Renal cortical epithelial cell (primary cell): ENCODE results near the gene AZIN2. TPM values are rescaled to one million over a fixed set of nuclear protein-coding genes. Genes with fewer than 3 reads are reported as not detected.
A peak's percentile ranks its signal among the peaks of the same experiment; 100 is the strongest.

Experiments
- DNase-seq: peaks from one replicate; pipeline ENCODE4 v3.0.0-alpha.2; 2011; ENCODE audit warnings: low read depth
- total RNA-seq: library from RNA; depleted of rRNA; stranded (reverse); fragments of >200 nt; gene quantifications from 2 replicates; pipeline ENCODE4 v1.2.3, GENCODE V29; 2014

Gene AZIN2
- total RNA-seq, 1 donor from 2014 or later, result 5.1 TPM

DNA sequence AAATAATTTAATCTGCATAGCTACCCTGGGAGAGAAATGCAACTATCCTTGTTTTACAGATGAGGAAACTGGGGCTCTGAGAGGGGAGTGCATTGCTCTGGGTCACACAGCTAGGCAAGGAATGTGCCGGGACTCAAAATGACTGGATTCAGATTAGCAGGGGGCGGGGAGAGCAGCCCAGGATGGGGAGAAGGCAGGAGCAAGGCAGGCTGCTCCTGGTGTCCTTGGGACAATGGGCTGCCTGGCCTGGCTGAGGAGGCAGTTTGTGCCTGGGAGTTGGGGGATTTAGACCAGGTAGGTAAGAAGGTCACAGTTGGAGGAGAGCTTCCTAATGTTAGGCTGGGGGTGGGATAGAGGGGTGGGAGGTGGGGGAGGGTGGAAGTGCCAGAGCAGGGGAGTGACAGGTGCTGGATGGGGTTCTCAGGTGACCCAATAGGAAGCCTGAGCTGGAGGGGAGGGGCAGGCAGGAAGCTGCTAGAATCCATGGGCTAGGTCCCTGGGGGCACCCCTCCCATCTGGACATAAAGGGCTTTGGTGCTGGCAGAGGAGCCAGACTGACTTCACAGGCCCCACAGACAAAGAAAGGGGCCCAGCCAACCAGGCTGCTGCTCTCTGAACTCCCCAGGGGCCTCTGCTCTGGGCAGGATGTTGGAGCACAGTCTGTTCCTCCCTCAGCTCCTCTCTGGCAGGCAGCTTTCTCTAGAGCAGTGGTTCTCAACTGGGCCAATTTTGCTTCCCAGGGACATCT, 71.9 kb downstream of the AZIN2 start:
- no peak for DNase-seq

DNA sequence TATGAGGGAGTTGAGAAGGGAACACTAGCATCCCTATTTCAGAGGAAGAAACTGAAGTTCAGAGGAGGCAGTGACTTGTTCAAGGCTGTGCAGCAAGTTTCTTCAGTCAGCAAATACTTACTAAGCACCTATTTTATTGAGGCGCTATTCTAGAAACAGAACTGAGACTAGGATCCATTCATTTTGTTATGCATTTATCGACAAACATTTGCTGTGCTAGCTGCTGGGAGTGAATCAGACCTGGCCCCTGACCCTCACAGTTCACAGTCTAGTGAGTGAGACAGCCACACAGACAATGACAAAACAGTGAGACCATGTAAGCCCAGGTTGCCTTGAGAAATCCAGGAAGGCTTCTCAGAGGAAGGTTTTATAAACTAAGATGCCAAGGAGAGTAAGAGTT, 72.7 kb downstream of the AZIN2 start:
- DNase-seq, result no peak

DNA sequence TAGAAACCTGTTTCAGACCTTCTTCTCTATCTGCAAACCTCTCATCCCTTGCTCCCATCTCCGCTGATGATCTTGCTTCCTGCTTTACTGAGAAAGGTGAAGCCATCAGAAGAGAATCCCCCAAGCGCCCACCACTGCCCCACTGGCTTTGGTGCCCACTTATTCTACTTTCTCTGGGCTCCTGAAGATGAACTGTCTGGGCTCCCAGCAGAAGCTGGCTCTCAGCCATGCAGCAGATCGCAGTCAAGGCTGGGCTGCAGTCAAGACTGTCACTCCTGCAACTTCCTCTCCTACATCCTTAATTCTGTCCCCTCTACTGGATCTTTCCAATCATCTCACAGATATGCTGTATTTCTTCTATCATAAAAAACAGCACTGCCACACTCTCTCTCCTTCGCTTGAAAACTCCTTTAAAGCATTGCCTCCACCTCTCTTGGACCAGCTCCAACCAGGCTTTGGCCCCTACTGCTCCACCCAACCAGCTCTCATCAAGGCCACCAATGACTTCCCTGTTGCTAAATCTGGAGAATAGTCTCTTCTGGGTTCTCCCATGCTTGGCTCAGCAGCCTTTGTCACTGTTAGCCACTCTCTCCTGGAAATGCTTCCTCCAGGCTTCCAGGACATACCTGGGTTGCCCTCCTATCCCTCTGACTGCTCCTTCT, 75.1 kb downstream of the AZIN2 start:
- no peak for DNase-seq

DNA sequence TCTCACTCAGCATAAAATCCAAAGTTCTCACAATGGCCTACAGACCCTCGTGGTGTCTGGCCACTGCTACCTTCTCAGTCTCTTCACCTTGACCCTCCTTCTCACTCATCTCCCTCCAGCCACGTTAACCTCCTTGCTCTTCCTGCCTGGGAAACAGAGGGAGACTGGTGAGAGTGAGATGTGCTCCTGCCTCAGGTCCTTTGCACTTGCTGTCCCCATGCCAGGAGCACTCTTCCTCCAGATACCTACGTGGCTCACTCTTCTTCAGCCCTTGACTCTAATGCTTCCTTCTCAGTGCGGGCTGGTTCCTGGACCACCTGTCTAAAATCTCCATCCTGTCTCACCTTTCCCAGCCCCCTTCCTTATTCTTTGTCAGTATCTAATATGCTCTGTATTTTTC, 76.2 kb downstream of the AZIN2 start:
- no peak for DNase-seq

DNA sequence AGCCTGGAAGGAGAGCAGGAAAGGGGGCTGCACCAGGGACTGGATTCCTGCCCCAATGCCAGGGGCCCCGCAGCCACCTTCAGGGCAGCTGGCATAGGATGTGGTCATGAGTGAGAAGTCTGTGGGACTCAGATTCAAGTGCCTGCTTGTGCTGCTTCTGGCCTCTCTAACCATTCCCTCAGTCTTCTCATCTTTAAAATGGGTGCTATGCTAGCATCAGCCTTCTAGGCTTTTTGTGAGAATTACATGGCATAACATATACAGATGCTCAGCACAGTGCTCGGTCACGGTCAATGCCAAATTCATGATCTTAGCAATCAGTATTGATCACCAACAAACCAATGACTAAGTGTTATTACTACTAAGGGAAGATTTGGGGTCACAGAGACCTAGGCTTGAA, 77.4 kb downstream of the AZIN2 start:
- DNase-seq, result no peak

DNA sequence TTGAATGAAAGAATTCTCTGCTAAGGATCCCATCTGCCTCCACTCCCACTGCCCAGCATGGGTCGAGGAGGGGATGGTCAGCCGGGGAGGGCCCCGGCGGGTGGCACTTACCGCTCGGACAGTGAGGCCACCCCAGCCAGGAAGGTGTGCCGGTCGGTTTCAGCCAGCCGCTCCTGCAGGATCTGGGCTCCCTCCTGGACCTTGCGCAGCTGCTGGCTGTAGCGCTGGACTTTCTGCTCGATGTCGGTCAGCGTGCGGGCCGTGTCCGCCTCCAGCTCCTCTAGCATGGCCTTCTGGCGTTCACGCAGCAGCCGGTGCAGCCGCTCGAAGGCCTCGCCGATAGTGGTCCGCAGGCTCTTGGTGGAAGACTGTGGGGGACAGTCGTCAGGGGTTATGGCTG, 78.6 kb downstream of the AZIN2 start:
- DNase-seq, result no peak

DNA sequence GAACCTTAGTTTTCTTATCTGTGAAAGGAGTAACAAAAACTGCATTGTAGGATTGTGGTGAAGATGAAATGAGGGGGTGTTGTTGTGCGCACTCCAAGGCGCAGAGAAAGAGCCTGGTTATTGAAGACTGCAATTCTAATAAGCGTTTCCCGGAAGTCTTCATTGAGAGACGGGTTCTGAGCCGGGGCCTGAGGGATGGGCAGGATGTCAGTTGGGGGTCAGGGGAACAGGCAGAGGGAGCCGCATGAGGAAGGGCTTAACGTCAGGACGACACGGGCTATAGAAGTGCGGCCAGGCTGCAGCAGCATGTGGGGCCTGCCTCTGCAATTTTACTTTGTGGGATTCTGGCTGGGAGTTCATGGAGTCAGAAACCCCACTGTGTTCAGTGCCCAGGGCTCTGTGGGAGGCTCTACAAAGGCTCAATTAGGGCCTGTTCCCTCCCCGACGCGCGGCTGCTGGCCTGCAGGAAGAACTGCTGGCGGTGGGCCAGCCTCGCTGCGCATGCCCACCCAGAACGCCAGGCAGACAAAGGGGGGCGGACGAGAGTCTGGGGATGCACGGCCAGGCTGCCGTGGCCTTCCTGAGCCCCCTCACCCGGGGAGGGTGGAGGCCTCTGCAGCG, 80.2 kb downstream of the AZIN2 start:
- DNase-seq, result no peak

DNA sequence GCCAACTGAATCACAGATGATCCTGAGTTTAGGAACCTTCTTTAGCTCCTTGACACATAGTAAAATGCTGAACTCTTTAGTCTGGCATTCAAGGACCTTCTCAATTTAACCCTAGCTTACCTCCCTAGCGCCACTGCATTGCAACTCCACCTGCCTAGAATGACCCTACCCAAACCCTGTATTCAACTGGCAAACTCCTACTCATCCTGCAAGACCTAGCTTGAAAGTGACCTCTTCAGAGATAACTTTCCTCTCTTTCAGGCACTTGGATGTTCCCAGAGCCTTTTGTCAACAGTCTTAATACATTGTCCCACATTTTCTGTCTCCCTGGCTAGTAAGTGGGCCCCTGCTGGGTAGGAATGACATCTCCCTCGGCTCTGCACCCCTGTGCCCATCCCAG, 81.2 kb downstream of the AZIN2 start:
- no peak for DNase-seq

DNA sequence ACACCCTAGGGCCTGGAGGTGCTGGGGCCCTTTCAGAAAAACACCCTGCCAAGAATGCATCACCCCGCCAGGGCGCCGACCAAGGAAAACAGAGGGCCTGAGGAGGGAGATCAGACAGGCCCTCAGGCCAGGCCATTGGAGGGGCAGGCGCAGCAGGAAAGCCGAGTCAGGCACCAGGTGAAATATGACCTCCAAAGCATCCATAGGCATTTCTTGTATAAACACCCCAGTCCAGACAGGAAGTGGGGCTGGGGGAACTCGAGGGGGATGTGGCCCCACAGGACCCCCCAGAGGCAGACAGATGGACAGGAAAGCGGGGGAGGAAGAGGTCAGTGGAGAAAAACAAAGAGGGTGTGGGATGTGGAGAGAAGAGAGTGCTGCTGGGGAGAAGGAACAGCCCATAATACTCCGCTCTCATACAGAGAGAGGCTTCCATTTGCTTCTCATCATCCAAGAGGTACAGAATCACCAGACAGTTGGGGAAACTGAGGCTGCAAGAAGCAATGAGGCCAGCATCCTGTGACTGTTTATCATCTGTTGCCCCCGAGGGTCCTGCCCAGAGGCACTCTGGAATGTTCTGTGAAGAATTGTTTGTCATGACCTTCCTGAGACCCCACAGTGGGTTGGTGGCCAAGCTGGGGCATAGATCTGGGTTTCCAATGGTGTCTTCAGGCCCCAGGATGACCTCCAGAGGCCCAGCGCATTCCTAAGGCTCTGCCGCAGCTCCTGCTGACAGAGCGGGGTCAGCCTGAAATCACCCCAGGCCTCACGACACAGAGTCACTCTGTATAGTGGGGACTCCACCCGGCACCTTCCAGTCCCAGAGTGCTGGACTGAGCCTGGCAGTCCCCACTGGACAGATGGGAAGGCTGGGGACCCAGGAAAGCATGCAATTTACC, 82.9 kb downstream of the AZIN2 start:
- DNase-seq, result no peak

DNA sequence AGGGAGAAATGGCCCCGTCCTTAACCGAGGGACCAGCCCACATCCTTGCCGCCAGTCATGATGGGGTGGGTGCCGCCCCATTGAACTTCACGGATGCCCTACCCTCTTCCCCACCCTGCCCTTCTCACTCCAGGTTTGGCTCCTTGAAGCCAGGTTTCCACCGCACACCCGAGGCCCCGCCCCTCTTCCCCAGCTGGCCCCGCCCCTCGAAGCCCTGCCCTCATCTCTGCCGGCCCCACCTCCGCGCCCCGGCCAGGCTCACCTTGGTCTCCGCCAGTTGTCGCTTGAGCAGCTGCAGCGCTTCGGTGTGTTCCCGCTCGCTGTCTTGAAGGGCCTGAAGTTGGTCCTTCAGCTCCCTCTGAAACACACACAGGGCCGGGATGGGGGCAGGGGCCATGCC, 84.3 kb downstream of the AZIN2 start:
- DNase-seq, result no peak

DNA sequence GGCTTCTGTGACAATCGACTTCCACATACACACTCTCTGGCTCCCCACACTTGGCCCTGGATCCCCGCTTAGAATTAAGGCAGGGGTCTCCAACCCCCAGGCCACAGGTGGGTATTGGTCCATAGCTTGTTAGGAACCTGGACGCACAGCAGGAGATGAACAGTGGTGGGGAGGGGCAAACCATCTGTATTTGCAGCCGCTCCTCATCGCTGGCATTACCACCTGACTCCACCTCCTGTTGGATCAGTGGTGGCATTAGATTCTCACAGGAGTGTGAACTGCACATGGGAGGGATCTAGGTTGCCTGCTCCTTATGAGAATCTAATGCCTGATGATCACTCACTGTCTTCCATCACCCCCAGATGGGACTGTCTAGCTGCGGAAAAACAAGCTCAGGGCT, 84.9 kb downstream of the AZIN2 start:
- no peak for DNase-seq

DNA sequence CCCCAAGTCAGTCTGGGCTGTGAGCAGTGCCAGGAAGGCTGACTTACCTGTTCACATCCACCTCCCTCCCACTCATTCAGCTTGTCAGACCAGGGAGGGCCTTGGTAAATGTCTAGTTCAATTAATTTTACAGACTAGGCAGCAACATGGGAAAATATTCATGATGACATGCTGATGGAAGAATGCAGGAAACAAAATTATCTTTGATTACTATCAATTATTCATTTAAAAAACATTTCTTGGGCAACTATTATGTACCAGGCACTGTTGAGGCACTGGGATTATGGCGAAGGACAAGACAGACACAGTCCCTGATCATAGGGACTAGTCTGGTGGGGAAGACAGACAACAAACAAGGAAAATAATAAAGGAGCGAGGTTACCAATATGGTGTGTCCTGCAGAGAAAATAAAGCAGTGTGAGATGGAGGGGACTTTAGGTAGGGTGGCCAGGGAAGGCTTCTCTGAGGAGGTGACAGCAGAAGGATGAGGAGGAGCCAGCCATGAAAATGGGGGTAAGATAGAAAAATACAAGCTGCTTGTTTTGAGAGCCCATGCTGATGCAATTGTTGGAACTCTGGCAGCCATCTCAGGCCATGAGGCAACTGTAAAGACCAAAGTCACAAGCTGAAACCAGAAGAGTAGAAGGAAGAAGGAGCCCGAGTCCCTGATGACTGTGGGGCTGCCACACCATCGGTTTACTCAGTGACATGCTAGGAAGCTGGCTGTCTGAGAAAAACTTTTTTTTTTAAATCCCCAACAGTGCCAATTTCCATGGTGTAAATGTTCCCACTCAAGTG, 86.9 kb downstream of the AZIN2 start:
- peak; percentile 12 for DNase-seq

DNA sequence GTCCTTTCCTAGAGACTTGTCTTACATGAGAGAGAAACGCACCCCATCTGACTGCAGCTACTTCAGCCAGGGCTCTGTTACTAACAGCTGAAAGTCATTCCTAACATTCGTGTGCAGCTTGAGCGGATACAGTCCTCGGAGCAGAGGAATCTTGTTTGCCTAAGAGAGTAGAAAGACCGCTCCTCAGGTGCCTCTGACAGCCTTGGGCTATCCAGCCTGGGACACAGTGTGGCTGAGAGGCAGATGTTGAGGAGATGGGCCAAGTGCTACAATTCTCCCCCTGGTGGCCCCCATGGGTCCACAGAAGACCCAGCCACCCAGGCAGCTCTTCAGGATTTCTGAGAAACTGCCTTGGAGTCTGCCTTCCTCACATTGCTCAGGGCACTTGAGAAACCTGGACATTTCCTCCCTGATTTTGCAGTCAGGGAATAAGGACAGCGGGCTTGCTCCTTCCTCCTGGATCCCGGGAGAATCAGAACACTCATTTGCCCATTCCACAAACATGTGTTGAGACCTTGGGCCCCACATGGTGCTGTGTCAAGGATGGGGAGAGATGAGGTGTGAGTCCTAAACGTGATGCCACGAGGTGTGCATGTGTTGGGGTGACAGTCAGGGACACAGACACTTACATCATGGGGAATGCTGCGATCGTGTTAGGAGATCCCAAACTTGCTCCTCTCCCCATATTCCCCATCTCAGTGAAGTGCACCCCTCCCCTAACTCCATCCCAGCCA, 87.8 kb downstream of the AZIN2 start:
- DNase-seq, result no peak

DNA sequence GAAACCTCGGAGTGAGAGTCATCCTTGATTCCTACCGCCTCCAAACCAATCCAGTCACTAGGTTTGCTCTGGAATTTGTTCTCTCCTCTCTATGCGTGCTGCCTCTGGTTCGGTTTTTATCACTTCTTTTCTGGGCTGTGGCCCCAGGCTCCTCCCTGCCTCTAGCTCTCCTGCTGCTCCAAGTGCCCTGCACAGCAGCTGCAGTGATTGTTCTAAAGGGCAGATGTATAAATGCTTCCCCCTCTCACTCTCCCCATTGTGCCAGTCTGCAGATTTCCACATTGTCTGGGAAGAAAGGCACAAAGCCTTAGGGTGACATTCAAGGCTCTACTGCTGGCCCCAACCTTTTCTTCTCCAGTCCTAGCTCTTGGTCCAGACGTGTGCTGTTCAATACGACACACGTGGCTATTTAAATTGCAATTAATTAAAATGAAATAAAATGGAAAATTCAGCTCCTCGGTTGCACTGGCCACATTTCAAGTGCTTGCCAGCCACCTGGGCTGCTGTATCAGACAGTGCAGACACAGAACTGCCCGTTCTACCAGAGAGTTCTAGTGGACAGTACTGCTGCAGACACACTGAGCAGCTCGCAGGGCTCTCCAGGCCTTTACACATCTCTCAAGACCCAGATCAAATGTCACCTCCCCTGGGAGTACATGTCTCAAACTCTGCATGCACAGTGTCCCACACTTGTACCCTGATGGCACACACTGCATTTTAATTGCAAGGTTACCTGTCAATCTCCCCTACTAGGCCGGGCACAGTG, 88.5 kb downstream of the AZIN2 start:
- DNase-seq, result no peak

Other genes starting within 250 kb of the AZIN2 start
- gene FNDC5, start 210.2 kb upstream of the AZIN2 start, total RNA-seq, result 0.70 TPM in 1 of 2 replicates, not detected in the other
- gene HPCA, start 194.7 kb upstream of the AZIN2 start, total RNA-seq, result 0.05 TPM in 1 of 2 replicates, not detected in the other
- 111 and 122 TPM in 2 replicates for gene TMEM54, start 179.8 kb upstream of the AZIN2 start, total RNA-seq
- gene RNF19B, start 116.3 kb upstream of the AZIN2 start, total RNA-seq, result 21.0 and 23.4 TPM in 2 replicates
- gene AK2, start 44.3 kb upstream of the AZIN2 start, total RNA-seq, result 196 and 272 TPM in 2 replicates
- gene TRIM62, start 100.9 kb downstream of the AZIN2 start, total RNA-seq, result 1.6 and 6.4 TPM in 2 replicates
- gene ZNF362, start 175.3 kb downstream of the AZIN2 start, total RNA-seq, result 1.0 and 6.9 TPM in 2 replicates
- not detected in 2 replicates for gene A3GALT2, start 239.9 kb downstream of the AZIN2 start, total RNA-seq